BE2C (cell line): ENCODE results near the gene AGAP1.

Source experiments
- DNase-seq: peaks from one replicate; pipeline ENCODE4 v3.0.0-alpha.2; 2020
- H3K27me3 ChIP-seq: fragments of 250-450 bp; sonication (Bioruptor Pico); 2 replicates; pipeline ENCODE4 v1.5.1; 2020; ENCODE audit warnings: mild to moderate bottlenecking
- H3K36me3 ChIP-seq: fragments of 250-450 bp; sonication (Bioruptor Pico); 2 replicates; pipeline ENCODE4 v1.5.1; 2020; ENCODE audit warnings: mild to moderate bottlenecking
- H3K4me1 ChIP-seq: fragments of 250-450 bp; sonication (Bioruptor Pico); 2 replicates; pipeline ENCODE4 v1.5.1; 2020
- H3K4me3 ChIP-seq: 2 replicates; pipeline ENCODE4 v1.5.1; 2011; ENCODE audit warnings: low read depth, low read length
- H3K9me3 ChIP-seq: fragments of 250-450 bp; sonication (Bioruptor Pico); 2 replicates; pipeline ENCODE4 v1.5.1; 2020
- TF ChIP-seq, protein P1 (sequence below): IDR thresholded peaks from 2 replicates; pipeline ENCODE4 v1.5.1; 2012; ENCODE audit warnings: mild to moderate bottlenecking, low read depth, low read length

Gene AGAP1

DNA sequence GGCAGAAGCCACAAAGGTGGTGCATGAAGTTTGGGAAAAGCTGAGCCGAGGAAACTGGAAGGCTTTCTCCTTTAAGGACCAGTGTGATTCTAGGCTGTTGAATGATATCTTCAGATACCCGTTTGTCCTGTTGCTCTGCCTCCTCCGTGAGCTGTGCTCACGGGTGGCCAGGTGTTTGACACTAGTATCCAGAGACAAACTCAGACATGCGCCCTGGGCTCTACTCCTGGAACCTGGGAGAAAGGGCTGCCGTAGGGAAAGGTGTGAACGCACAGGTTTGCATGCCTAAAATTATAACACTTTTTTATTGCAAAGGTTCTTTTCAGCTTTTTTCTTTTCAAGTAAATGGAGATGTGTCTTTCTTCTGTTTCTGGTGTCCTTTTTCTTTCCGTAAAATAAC lies 81.6 kb downstream of the AGAP1 start:
- Histone ChIP-seq H3K9me3 (no peaks in the 10 kb centered on the region), H3K36me3 (no peaks in the 10 kb centered on the region), H3K4me3 (no peak overlapping the region), H3K4me1 (peaks cover 12% of the 10 kb centered on the region), H3K27me3 (no peaks in the 10 kb centered on the region)
- TF ChIP-seq, protein P1, sequence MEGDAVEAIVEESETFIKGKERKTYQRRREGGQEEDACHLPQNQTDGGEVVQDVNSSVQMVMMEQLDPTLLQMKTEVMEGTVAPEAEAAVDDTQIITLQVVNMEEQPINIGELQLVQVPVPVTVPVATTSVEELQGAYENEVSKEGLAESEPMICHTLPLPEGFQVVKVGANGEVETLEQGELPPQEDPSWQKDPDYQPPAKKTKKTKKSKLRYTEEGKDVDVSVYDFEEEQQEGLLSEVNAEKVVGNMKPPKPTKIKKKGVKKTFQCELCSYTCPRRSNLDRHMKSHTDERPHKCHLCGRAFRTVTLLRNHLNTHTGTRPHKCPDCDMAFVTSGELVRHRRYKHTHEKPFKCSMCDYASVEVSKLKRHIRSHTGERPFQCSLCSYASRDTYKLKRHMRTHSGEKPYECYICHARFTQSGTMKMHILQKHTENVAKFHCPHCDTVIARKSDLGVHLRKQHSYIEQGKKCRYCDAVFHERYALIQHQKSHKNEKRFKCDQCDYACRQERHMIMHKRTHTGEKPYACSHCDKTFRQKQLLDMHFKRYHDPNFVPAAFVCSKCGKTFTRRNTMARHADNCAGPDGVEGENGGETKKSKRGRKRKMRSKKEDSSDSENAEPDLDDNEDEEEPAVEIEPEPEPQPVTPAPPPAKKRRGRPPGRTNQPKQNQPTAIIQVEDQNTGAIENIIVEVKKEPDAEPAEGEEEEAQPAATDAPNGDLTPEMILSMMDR = no peak
- no peak for DNase-seq

GRCh38 chr2:235575904-235576303 lies 82.1 kb downstream of the AGAP1 start:
- Histone ChIP-seq H3K9me3 (no peaks in the 10 kb centered on the region), H3K27me3 (no peaks in the 10 kb centered on the region), H3K4me3 (no peak overlapping the region), H3K36me3 (no peaks in the 10 kb centered on the region), H3K4me1 (peaks cover 12% of the 10 kb centered on the region)
- TF ChIP-seq, protein P1 = no peak
- DNase-seq = no peak

DNA sequence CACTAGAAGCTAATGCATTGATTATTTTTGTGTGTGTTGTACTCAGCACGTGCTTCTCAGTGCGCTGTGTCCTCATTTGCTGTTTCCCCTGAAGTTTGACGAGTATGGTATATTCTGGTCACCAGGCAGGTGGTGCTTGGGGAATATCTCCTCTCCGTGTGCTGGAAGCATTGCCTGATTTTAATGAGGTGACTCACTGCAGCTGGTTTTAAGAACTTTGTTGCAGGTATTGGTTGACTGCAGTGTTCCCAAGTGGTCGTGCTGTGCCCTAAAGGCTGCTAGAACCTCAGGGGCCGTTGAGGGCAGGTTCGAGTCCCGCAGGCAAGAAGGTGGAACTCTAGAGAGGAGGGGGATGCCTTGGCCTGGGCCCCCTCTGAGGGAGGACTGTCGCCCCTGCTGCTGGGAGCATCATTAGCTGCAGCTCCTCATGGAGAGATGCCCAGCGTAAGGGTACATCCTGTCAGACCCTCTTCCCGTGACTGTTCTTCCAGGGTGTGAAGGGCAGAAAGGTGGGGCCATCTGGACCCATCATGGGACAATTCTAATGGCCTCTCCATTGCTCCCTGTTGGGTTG lies 82.6 kb downstream of the AGAP1 start:
- H3K4me1 ChIP-seq = peaks cover 12% of the 10 kb centered on the region
- no peaks in the 10 kb centered on the region for H3K36me3 ChIP-seq
- no peaks in the 10 kb centered on the region for H3K27me3 ChIP-seq
- TF ChIP-seq, protein P1 = no peak
- H3K9me3 ChIP-seq = no peaks in the 10 kb centered on the region
- no peak overlapping the region for H3K4me3 ChIP-seq
- DNase-seq = no peak

DNA sequence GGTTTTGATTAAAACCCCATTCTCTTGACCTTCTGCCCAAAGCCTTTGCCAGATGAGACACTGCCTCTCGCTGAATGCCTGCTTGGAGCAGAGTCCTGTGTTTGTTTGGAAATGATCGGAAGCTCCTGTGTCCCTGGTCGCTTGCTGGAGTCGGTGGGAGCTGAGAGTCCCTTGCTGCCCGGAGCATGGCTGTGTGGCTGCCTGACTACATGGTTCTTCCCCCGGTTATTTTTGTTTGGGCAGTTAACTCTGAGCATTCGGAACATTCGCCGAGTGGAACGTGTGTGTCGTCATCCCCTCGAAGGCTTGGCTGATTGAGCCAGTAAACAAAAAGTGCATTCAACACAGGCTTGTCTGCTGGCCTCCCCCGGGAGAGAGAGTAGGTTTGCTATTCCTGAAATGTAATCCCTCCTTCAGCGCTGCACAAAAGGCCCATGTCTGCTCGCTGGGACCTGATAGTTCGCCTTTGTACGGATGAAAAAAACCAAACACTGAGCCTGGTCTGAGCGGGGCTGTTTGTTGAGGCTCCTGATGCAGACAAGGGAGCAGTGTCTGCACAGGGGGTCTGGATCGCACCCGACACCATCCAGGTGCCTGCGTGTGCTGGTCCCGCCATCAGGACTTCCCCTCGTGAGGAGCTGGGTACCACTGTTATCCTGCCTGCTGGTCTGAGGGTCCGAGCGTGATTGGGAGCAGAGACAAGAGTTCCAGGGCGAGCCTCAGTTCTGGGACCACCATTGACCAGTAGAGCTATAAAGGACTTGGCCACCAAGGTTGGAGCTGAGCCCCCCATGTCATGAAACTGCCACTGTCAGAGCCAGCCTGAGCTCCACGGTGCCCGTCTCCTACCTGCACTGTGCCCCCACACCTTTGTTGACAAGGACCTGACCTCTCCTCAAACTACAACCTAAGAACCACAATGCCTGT lies 83.8 kb downstream of the AGAP1 start:
- TF ChIP-seq, protein P1 = no peak
- H3K4me3 ChIP-seq = no peak overlapping the region
- no peak for DNase-seq

GRCh38 chr2:235579128-235579527 lies 85.3 kb downstream of the AGAP1 start:
- TF ChIP-seq, protein P1 = no peak
- no peak for DNase-seq

More for the DNA sequence above, 83.8 kb downstream of the AGAP1 start:
- Histone ChIP-seq H3K27me3 (no peaks in the 10 kb centered on the region), H3K9me3 (no peaks in the 10 kb centered on the region), H3K4me1 (peaks cover 12% of the 10 kb centered on the region), H3K36me3 (no peaks in the 10 kb centered on the region)

More at GRCh38 chr2:235579128-235579527, 85.3 kb downstream of the AGAP1 start:
- H3K4me3 ChIP-seq = no peak overlapping the region
- H3K27me3 ChIP-seq = no peaks in the 10 kb centered on the region
- H3K36me3 ChIP-seq = no peaks in the 10 kb centered on the region
- H3K4me1 ChIP-seq = peaks cover 10% of the 10 kb centered on the region
- H3K9me3 ChIP-seq = no peaks in the 10 kb centered on the region
